Vagina (tissue), 2 donors: Measurements from ENCODE around the gene SPACA9. TPM values are rescaled to one million over a fixed set of nuclear protein-coding genes. Genes with fewer than 3 reads are reported as not detected.

Experiments used
- DNase-seq, 2 donors: peaks; one replicate each; pipeline ENCODE4 v3.0.0-alpha.2; 2017; ENCODE audit errors: extremely low spot score in 2 of 2
- H3K27ac ChIP-seq: fragments of 200-600 bp; sonication (generic); one replicate; pipeline ENCODE4 v1.5.1; 2019
- H3K27me3 ChIP-seq: fragments of 200-600 bp; sonication (generic); one replicate; pipeline ENCODE4 v1.5.1; 2019
- H3K36me3 ChIP-seq, 2 donors: fragments of 200-600 bp; sonication (generic); one replicate each; pipeline ENCODE4 v1.5.1; 2017 to 2019
- H3K4me1 ChIP-seq: fragments of 200-600 bp; sonication (generic); one replicate; pipeline ENCODE4 v1.5.1; 2019
- H3K4me3 ChIP-seq, 2 donors: fragments of 200-600 bp; sonication (generic); 1 replicate in 1 of 2; 2 replicates in 1 of 2; pipeline ENCODE4 v1.5.1; 2016 to 2019
- H3K9me3 ChIP-seq: fragments of 200-600 bp; sonication (generic); one replicate; pipeline ENCODE4 v1.5.1; 2019
- CTCF ChIP-seq, 3 experiments: fragments of 450-650 bp in 2 of 3; fragments of 200-600 bp in 1 of 3; sonication (generic) in 1 of 3; IDR thresholded peaks; one replicate each; pipeline ENCODE4 v1.5.1; 2017 to 2019; ENCODE audit warnings: antibody characterized with exemption in 3 of 3, mild to moderate bottlenecking in 2 of 3, moderate library complexity in 2 of 3
- POLR2A ChIP-seq, 2 donors: fragments of 450-650 bp; IDR thresholded peaks; one replicate each; pipeline ENCODE4 v1.6.1; 2017; ENCODE audit warnings: antibody characterized with exemption in 2 of 2, mild to moderate bottlenecking in 2 of 2, moderate library complexity in 2 of 2
- POLR2AphosphoS5 ChIP-seq, 2 donors: sonication (generic); formaldehyde crosslinking; IDR thresholded peaks; one replicate each; pipeline ENCODE4 v1.9.0; 2017; ENCODE audit warnings: antibody characterized with exemption in 2 of 2, mild to moderate bottlenecking in 2 of 2, low read depth in 1 of 2; ENCODE audit not compliant: insufficient read depth in 1 of 2
- intact Hi-C: fragments of 100-400 bp; cut with DNase I; formaldehyde crosslinking; loops from one replicate; pipeline ENCODE4 v1.15.1; 2023
- total RNA-seq: library from RNA; depleted of rRNA; stranded (reverse); fragments of >200 nt; gene quantifications from one replicate; pipeline ENCODE4 v1.2.3, GENCODE V29; 2016

Gene SPACA9
- total RNA-seq, 1 donor from 2014 or later: 2.7 TPM

- no peaks in the 10 kb centered on the region for H3K9me3 ChIP-seq
- no peak overlapping the region for H3K27ac ChIP-seq
- no peak for DNase-seq
- intact Hi-C loops: no loop called here
- no peaks in the 10 kb centered on the region for H3K4me1 ChIP-seq
- TF ChIP-seq POLR2AphosphoS5 (IDR thresholded peaks at IDR 0.05; ENCODE audit: insufficient read depth in 1 of 2, low read depth in 1 of 2) (no peak), CTCF (IDR thresholded peaks at IDR 0.05) (no peak), POLR2A (IDR thresholded peaks at IDR 0.05) (no peak)
- H3K36me3 ChIP-seq: no peaks in the 10 kb centered on the region
- no peak overlapping the region for H3K4me3 ChIP-seq
- H3K27me3 ChIP-seq: no peaks in the 10 kb centered on the region
Measured at GRCh38 chr9:132869266-132869665, 9.4 kb upstream of the SPACA9 start.

- Histone ChIP-seq H3K27me3 (no peaks in the 10 kb centered on the region), H3K9me3 (no peaks in the 10 kb centered on the region), H3K27ac (no peak overlapping the region), H3K36me3 (no peaks in the 10 kb centered on the region), H3K4me1 (peaks cover 6% of the 10 kb centered on the region), H3K4me3 (no peak overlapping the region)
- intact Hi-C loops: loop anchor here (10.0 kb wide), 1 partner anchor 199 kb away; the partner anchor contains the start of gene GTF3C4
- no peak for DNase-seq
- TF ChIP-seq CTCF (IDR thresholded peaks at IDR 0.05): no peak
- TF ChIP-seq POLR2AphosphoS5 (IDR thresholded peaks at IDR 0.05; ENCODE audit: insufficient read depth in 1 of 2, low read depth in 1 of 2): no peak
- no peak for TF ChIP-seq POLR2A (IDR thresholded peaks at IDR 0.05)
Measured at GRCh38 chr9:132873403-132873802, 5.3 kb upstream of the SPACA9 start.

- Histone ChIP-seq H3K4me1 (peaks cover 14% of the 10 kb centered on the region), H3K27me3 (no peaks in the 10 kb centered on the region), H3K27ac (no peak overlapping the region), H3K36me3 (no peaks in the 10 kb centered on the region), H3K4me3 (no peak overlapping the region), H3K9me3 (no peaks in the 10 kb centered on the region)
- no peak for DNase-seq
- TF ChIP-seq POLR2A (IDR thresholded peaks at IDR 0.05) (no peak), POLR2AphosphoS5 (IDR thresholded peaks at IDR 0.05; ENCODE audit: insufficient read depth in 1 of 2, low read depth in 1 of 2) (no peak), CTCF (IDR thresholded peaks at IDR 0.05) (no peak)
- intact Hi-C loops: loop anchor here (10.0 kb wide), 1 partner anchor 200 kb away; the partner anchor contains the start of gene GTF3C4
Measured at GRCh38 chr9:132875159-132875558, 3.5 kb upstream of the SPACA9 start.

GRCh38 chr9:132876849-132877248 lies 1.8 kb upstream of the SPACA9 start:
- Histone ChIP-seq H3K4me1 (peaks cover 14% of the 10 kb centered on the region), H3K27ac (no peak overlapping the region), H3K27me3 (no peaks in the 10 kb centered on the region), H3K4me3 (no peak overlapping the region), H3K9me3 (no peaks in the 10 kb centered on the region), H3K36me3 (no peaks in the 10 kb centered on the region)
- intact Hi-C loops: loop anchor here (10.0 kb wide), 1 partner anchor 202 kb away; the partner anchor contains the start of gene GTF3C4
- DNase-seq: no peak
- TF ChIP-seq POLR2A (IDR thresholded peaks at IDR 0.05): no peak
- TF ChIP-seq POLR2AphosphoS5 (IDR thresholded peaks at IDR 0.05; ENCODE audit: insufficient read depth in 1 of 2, low read depth in 1 of 2): no peak
- TF ChIP-seq CTCF (IDR thresholded peaks at IDR 0.05): no peak

- Histone ChIP-seq H3K4me3 (peak overlapping the region; percentile 80 to 98), H3K36me3 (no peaks in the 10 kb centered on the region), H3K4me1 (peaks cover 14% of the 10 kb centered on the region), H3K9me3 (no peaks in the 10 kb centered on the region), H3K27me3 (no peaks in the 10 kb centered on the region), H3K27ac (no peak overlapping the region)
- intact Hi-C loops: loop anchor here (10.0 kb wide), 1 partner anchor 203 kb away; the partner anchor contains the start of gene GTF3C4
- no peak for TF ChIP-seq POLR2A (IDR thresholded peaks at IDR 0.05)
- TF ChIP-seq POLR2AphosphoS5 (IDR thresholded peaks at IDR 0.05; ENCODE audit: insufficient read depth in 1 of 2, low read depth in 1 of 2): no peak
- no peak for TF ChIP-seq CTCF (IDR thresholded peaks at IDR 0.05)
- DNase-seq: no peak
Measured at GRCh38 chr9:132877458-132877823, 1.3 kb upstream of the SPACA9 start.
